Left colon (tissue), 2 donors: ENCODE results near the gene MC5R. TPM values are rescaled to one million over a fixed set of nuclear protein-coding genes. Genes with fewer than 3 reads are reported as not detected.

Experiments used
- ATAC-seq: fragments of 200-7000 bp; cut with Tn5 transposase; one replicate; pipeline ENCODE4 v1.9.1; 2020; ENCODE audit warnings: mild to moderate bottlenecking, moderate library complexity
- DNase-seq, 2 donors: peaks; one replicate each; pipeline ENCODE4 v3.0.0-alpha.2; 2020
- intact Hi-C, 2 donors: fragments of 100-400 bp; cut with DNase I in 1 of 2; cut with micrococcal nuclease in 1 of 2; formaldehyde crosslinking; loops; one replicate each; pipeline versions ENCODE4 v1.11.2 to v1.14.0; 2022; cut with DNase I, micrococcal nuclease
- long read RNA-seq: library from polyadenylated mRNA; unstranded; transcript quantifications from one replicate; pipeline ENCODE4 v2.0.0, GENCODE V29; 2021
- total RNA-seq, 2 donors: library from RNA; stranded (reverse); fragmentation: NEBNext Ultra II Directional; extraction: Animal tissue kit (Norgen Biotek cat#: 25700); gene quantifications; one replicate each; pipeline ENCODE4 v1.2.1, GENCODE V29; 2021
- donor health status: DM: no; HTN: no; CAD: no.
- donor health status: DM: yes; HTN: yes; CAD: no.

Gene MC5R
- not detected for total RNA-seq
- long read RNA-seq = 0 reads

DNA sequence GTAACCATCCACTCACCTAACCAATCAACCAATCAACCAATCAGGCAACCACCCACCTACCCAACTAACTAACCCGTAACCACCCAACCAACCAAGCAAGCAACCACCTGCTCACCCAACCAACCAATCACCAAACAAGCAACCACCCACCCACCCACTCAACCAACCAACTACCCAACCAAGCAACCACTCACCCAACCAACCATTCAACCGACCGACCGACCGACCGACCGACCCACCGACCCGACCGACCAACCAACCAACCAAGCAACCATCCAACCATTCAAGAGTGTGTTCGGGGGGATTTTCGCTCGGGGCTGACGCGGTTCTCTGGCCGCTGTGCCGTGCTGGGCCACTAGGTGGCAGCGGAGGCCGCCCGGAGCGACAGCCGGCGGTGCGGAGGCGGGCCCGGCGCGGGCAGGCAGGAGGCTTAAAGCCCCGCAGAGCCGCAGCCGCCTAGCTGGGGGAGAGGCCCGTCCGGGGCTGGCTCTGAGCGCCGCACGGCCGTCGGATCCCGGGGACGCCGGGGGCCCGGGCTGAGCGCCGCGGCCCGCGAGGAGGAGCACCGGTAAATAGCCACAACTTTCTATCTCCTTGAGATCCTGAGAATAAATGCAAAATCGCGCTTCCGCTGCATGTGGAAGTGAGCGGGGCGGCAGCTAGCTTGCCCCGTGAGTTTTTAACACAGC lies at the start of gene MC5R:
TSS of gene MC5R (plus strand) at position 443 of the 689 bp plus-strand sequence. CDS start 1,617 bp downstream, outside the sequence.
- intact Hi-C loops = loop anchor here in 1 of 2 donors (10.0 kb wide), 1 partner anchor 261 kb away; no protein-coding TSS in a partner anchor
- ATAC-seq = peak; percentile 96

DNA sequence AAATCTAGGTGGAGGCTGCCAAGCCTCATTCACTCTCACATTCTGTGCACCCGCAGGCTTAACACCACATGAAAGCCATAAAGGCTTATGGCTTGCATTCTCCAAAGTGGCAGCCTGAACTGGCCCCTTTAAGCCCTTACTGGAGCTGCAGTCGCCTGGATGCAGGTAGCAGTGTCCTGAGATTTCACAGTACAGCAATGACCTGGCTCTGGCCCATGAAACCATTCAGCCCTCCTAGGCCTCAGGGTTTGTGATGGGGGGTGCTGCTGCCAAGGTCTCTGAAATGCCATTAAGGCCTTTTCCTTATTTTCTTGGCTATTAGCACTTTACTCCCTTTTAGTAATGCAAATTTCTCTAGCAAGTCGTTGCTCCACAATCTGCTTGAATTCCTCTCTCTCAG lies 48.9 kb upstream of the MC5R start:
- intact Hi-C loops = no loop called here
- ATAC-seq = no peak

More for the DNA sequence above, at the start of gene MC5R:
- DNase-seq = peak in 1 of 2 donors; percentile 70

DNA sequence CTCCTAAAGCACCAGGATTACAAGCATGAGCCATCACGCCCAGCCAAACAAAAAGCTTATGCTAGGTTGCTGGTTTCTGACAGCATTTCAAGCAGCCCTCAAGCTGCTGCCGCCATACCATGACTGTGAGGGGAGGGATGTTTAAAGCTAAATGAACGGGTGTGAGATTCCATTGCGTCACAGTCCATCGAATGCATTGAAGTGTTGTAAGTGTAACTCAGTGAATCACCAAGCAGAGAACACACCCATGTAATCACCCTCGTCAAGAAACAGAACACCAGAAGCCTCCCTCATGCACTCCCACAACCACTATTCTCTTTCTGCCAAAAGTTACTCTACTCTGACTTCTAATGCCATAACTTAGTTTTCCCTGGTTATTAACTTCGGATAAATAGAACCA lies 32.8 kb upstream of the MC5R start:
- intact Hi-C loops = no loop called here
- ATAC-seq = no peak
- no peak for DNase-seq

More for the DNA sequence above, 48.9 kb upstream of the MC5R start:
- DNase-seq = no peak

DNA sequence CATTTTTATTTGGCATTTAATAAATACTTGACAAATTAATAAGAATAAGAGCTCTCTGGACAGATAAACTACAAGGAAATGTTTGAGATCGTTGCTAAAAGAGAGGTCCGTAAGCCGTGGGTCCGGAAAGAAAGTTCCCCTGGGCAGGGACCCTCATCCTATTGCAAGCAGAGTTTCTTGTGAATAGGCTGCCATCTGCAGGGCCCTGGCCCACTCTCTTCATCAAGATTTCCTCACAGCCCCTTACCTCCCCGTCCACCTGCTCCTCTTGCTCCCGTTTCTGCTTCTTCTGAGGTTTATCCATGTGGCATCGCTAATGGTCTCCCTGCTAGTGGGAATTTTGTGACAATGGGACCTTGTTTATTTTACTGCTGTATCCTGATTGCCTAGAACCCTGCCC lies 30.1 kb upstream of the MC5R start:
- ATAC-seq = no peak
- intact Hi-C loops = no loop called here
- DNase-seq = no peak

DNA sequence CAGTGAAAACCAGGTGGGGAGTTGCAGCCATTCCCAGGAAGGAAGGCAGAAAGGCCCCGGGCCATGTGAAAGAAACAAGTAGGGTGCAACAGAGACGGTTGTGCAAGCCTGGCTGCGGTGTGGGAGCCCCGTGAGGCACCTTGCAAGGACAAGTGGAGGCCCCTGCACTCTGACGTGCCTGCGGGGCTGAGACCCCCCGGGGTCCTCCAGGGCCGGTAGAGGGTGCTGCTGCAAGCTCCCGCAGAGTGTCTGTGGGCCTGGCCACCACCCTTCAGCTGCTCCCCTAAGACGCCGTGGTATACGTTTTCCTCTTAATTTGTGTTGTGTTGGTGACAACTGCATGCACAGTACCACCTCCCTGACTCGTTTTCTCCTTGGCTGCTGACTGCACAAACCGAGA lies 27.4 kb upstream of the MC5R start:
- DNase-seq (no peak), ATAC-seq (no peak)
- intact Hi-C loops = no loop called here

DNA sequence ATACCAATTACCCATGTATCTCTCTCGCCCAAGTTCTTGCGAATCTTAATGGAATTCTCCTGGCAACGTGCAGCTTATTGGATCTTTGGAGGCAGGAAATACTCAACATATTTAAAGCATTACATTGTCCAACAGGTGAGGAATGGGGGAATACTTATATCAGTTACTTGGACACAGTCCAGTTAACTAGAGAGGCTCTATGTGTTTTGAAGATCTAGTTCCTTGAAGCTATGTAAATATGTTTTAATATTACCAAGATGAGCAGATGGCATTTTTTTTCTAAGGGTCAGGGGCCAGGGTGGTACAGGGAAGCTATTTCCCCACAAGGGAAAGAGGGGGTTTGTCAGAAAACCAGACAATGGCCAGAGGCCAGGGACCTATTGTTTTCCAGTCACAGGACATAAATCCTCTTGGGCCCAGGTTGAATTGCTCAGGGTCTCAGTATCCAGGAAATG lies 26.8 kb upstream of the MC5R start:
- DNase-seq (no peak), ATAC-seq (no peak)
- intact Hi-C loops = no loop called here

DNA sequence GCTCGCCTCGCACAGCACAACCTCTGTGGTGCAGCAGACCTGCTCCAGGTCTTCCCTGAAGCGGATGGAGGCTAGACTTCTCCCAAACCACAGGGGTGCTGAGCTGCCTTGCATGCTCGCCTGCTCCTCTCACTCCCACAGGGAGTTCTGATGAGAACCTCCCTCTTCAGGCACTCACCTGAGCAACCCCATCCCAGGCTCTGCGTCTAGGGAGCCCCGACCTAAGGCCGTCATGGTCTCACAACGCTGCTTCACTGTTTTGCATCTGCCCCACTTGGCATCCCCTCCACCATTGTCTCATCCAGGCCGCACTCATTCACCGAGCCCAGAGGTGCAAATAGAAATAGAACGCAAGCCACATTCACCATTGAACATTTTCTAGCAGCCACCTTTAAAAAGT lies 24.6 kb upstream of the MC5R start:
- ATAC-seq (no peak), DNase-seq (no peak)
- intact Hi-C loops = no loop called here

DNA sequence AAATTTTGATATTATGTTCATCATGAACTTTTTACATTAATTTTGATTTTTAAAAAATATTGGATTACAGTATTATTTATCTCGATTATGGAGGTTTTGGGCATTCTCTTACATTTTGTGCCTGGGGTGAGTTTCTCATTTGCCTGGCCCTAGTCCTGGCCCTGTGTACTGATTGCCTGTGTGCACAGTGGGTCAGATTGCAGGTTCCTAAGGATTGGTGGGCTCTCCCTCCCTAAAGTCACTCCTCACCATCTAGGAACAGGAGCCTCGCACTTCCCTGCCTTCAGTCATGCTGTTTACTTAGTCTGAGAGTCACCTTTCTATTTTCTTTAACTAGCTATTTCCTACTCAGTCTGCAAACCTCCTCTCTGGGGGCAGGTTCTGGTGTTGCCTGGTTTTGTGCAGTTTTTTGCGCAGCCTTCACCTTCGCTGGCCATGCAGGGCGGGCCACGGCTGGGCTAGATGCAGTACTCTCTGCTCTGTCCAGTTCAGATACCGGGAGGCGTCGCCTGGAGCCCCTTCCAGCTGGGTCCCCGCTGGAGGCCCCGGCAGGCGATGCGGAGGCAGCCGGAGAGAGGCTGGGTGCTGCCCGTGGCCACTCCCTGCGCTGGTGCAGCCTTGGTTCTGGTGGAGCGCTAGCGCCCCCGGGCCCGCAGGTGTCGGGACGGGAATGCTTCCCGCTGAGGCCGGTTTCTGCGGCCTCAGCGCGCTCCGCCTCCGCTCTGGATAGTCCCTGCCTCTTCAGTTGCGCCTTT lies 23.3 kb upstream of the MC5R start:
- peak; percentile 99 for ATAC-seq
- intact Hi-C loops = no loop called here

DNA sequence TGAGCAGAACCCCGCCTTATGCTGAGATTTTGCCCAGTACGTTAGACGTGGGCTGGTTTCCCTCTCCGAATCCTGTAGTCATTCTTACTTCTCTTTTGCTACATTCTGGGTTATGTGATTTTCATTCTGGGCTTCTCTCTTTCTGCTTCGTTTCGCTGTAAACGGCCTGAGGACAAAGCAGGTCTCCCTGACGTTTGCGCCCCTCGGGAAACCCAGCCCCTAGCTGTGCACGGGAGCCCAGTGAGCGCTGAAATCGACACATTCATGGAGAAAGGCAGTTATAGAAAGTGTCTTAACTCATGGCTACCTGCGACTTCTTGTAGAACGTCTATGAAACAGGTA lies 22.7 kb upstream of the MC5R start:
- no peak for DNase-seq
- intact Hi-C loops = no loop called here
- no peak for ATAC-seq

More for the DNA sequence above, 23.3 kb upstream of the MC5R start:
- peak; percentile 74 to 84 for DNase-seq

DNA sequence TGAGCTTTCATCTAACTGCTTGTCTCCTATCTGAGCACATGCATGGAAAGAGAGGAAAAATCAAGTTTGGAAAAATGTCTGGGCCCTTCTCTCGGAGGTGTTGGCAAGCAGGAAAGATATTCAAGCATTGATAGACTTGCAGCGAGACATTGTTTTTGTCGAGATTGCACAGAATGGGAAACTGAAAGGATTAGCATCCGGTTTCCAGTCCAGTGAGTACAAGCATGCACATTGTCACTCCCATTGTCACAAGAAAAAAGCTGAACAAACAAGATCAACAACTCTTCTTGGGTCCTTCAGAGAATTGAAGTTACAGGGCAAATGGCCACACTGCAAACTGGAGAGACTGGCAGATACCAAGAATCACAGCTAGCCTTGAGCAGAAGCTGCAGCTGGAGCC lies 19.6 kb upstream of the MC5R start:
- ATAC-seq = no peak
- intact Hi-C loops = no loop called here
- DNase-seq = no peak

DNA sequence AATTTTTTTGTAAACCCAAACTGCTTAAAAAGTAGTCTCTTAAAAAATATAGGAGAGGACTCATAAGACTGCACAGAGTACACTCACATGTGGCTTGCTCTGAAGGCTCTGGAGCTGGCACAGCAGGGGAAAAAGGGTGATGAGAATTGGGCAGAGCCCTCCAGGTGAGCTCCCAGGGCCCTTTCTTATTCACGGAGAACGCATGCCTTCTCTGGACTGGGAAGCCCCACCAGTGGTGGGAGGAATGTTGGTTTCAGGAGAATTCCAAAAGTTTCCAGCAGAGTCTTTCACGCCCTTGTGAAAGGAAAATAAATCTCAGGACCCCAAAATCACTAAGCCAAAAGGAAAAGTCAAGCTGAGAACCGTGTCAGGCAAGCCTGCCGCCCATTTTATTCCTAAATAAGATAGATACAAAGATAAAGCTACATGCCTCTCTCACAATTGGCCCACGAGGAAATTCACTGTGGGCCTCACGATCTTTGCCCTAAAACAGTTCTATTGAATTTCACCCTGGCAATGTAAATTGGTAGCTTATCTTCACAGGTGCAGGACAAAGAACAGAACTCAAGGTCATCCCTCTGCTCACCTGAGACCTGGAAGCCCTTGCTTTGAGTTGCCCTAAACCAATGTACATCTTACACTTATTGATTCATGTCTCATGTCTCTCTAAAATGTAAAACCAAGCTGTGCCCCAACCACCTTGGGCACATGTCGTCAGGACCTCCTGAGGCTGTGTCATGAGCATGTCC lies 15.5 kb upstream of the MC5R start:
- peak; percentile 35 for ATAC-seq
- intact Hi-C loops = no loop called here
- DNase-seq = no peak

DNA sequence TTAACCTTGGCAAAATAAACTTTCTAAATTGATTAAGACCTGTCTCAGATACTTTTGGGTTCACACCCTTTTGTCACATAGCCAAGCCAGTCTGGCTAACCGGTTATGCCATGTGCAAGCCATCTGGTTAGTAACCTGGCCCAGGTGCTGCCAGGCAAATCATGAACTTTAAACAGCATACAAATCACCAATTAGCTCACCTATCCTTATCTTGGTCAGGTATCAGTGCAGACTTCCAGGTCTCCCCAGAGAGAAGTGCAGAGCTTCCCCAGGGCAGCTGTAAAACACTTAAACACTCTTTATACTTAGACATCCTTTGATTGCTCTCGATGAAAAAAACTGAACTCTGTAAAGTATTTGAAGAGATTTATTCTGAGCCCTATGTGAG lies 14.9 kb upstream of the MC5R start:
- DNase-seq (peak; percentile 67 to 80), ATAC-seq (peak; percentile 90)
- intact Hi-C loops = no loop called here

DNA sequence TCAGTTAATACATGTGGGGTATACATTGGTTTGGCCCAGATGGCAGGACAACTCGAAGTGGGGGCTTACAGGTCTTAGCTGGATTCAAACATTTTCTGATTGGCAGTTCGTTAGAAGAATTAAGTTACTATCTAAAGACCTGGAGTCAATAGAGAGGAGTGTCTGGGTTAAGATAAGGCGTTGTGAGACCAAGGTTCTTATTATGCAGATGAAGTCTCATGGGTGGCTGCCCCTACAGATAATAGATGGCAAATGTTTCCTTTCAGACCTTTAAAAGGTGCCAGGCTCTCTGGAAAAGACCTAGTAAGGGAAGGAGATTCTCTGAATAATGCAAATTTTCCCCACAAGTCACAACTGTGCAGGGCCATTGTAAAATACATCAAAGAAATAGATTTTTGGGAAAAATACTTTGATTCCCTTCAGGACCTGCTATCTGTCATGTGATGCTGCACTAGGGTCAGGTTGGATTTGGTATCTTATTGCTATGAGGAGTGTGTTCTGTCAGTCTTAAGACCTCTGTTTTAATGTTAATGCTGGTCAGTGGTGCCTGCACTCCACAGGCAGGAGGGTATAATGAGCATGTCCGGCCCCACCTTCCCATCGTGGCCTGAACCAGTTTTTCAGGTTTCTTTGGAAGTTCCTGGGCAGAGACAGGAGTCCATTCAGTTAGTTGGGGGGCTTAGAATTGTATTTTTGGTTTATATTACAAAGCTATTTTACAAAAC lies 14.3 kb upstream of the MC5R start:
- intact Hi-C loops = no loop called here
- DNase-seq = peak; percentile 36 to 55
- ATAC-seq = peak; percentile 60

DNA sequence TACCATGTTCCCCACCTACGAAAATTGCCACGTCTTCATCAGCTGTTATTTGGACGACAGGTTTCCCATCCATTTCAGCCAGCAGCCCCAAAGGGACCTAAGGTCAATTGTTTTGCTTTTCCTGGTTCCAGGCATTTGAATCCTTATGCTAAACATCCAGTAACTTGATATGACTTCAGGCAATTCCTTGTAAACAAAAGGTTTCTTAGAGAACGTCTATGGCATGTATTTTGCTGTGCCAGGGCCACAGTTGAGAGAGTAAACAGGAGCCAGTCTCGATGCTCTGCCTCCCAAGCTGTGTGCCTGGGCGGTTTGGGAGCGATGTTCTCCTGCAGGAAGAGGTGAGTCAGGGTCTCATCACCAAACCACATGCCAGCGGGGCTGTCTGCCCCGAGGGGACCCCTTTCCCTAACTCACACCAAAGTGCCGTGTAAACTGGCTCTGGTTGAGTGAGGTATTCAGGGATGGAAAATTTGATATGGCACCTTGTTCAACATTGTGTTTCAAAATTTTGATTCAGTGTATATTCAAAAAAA lies 12.9 kb upstream of the MC5R start:
- intact Hi-C loops = no loop called here
- DNase-seq (no peak), ATAC-seq (no peak)

DNA sequence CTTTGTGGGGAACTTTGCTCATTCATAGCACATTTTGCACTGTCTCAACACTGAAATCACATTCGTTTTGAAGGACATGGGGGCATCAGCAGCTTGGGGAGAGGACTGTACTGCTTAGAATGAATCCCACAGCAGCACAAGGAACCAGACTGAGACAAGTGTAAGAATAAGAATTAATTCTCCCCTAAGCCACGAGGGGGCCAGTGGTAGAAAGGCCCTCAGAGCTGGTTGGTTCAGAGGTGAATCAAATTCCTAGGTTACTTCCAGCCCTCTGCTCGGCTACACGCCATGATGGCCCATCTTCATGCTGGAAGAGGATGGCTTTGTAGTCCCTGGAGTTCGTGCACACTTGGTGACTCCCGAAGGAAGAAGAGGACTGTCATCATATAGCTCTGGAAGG lies 12.0 kb upstream of the MC5R start:
- ATAC-seq = no peak
- intact Hi-C loops = no loop called here
- DNase-seq = no peak

DNA sequence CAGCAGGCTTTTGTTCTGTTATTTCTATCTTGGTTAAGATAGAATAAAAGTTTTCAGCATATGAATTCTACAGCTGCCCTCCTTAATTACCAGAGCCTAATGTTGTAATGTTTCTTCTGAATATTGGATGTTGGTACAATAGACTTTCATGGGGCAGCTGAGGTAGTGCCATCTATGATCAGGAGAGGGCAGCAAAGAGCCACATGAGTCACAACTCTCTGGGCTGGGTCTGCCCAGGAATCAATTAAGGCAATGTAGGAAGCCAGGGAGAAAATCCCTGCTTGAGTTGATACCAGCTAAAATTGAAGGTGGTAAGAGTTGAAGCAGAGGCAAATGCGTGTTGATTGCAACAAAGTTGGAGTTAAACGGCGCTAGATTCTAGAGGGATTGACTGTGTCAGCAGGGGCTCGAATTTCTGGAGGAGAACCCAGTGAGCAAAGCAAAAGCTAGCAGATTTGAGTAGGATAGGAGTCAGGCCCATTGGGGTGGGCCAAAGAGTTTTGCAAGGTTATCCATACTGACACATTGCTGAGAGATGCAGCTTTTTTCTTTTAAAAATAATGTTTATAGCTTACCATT lies 10.6 kb upstream of the MC5R start:
- ATAC-seq = peak; percentile 53
- peak in 1 of 2 donors; percentile 72 for DNase-seq
- intact Hi-C loops = no loop called here

DNA sequence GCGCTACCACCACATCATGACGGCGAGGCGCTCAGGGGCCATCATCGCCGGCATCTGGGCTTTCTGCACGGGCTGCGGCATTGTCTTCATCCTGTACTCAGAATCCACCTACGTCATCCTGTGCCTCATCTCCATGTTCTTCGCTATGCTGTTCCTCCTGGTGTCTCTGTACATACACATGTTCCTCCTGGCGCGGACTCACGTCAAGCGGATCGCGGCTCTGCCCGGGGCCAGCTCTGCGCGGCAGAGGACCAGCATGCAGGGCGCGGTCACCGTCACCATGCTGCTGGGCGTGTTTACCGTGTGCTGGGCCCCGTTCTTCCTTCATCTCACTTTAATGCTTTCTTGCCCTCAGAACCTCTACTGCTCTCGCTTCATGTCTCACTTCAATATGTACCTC lies 2.3 kb downstream of the MC5R start:
- DNase-seq (no peak), ATAC-seq (no peak)
- intact Hi-C loops = loop anchor here in 1 of 2 donors (10.0 kb wide), 1 partner anchor 259 kb away; no protein-coding TSS in a partner anchor

DNA sequence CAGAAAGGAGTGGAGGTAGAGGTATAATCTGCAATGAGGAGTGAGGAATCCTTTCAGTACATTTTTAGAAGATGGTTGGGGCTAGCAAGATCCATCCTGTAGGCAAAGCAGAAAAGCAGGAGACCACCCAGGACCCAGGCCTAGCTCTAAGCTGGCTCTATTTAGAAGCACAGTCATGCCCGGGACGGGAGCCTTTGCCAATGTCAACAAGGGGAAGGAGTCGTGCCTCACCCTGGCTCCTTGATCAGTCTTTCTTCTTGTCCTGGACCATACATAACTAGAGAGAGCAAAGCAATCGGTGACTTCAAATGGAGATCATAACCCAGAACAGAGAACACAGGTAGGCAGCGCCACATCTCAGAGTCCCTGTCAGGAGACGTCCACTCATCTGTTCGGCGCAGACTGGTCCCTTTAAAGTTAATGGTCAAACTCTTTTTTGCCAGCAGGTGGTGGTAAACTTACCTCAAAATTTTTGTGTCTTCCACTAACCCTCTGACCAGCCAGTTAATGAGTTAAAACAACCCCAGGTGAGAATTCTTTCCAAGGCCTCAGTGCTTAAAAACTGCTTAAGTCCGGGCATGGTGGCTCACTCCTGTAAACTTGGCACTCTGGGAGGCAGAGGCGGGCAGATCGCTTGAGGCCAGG lies 8.0 kb downstream of the MC5R start:
- intact Hi-C loops = no loop called here
- ATAC-seq (peak; percentile 65), DNase-seq (no peak)
